Kidney capillary endothelial cell (primary cell): ENCODE measurements around the gene POU4F3.

Experiments
- DNase-seq: peaks from one replicate; pipeline ENCODE4 v3.0.0-alpha.2; 2018; ENCODE audit warnings: low spot score

POU4F3 gene

DNA sequence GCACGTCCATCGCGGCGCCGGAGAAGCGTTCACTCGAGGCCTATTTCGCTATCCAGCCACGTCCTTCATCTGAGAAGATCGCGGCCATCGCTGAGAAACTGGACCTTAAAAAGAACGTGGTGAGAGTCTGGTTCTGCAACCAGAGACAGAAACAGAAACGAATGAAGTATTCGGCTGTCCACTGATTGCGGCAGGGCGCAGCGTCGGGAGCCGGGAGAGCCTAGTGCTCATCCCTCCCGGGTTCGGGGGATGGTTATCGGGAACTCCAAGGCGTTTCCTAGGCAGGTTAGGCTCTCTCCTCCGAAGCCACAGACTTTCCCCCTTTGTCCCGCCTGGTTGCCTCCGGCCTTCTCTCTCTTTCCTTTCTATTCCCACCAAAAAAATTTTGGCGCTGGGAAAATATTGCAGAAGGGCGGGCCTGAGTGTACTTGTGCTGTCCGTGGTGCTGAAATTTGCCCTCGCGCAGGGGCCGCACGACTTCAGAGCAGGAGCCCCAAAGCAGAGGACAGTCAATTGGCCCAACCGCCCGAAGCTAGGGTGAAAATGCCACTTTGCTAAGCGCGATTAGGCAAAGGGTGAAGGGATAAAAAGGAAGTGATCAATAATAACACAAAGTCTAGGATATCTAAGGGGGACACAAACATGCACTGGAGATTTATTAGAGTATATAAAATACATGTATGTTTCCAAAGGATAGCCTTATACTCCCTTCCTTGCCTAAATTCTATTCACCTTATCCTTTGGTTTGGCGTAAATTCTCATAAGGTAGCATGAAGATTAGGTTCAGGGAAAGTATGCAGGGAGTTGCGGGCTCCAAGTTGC is 1.8 kb downstream of the POU4F3 start:
- peak; percentile 53 for DNase-seq

DNA sequence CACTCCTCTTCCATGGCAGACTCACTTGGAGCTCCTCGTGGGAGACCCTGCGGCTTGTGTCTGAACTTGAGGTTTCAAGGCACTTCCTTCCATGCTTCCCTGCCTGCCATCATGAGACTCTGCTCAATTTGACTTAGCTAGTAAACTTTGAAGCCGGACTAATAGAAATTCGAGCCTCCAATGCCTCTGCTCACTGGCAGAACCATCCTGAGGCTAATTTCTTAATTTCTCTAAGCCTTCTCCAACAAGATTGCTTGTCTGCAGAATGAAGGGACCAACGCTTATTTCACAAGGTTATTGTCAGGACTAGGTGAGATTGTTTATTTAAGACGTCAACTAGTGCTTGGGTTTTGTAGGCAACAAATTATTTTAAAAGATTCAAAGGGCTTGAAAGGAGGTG is 3.2 kb downstream of the POU4F3 start:
- no peak for DNase-seq

DNA sequence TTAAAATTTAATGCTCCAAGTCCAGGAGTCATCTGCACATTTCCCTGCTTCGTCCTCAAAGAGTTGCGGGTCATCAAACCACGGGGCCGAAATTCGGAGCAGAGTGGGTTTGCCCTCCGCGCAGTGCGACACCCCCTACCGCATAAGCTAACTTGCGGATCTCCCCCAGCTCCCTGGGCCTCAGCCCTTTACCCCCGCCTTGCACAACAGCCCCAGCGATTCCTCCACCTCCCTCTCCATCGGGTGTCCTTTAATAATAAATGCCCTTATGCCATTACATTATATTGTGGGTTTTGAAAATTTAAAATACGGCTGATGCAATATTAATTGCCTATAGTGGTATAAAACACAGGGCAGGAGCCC is 3.9 kb downstream of the POU4F3 start:
- no peak for DNase-seq

DNA sequence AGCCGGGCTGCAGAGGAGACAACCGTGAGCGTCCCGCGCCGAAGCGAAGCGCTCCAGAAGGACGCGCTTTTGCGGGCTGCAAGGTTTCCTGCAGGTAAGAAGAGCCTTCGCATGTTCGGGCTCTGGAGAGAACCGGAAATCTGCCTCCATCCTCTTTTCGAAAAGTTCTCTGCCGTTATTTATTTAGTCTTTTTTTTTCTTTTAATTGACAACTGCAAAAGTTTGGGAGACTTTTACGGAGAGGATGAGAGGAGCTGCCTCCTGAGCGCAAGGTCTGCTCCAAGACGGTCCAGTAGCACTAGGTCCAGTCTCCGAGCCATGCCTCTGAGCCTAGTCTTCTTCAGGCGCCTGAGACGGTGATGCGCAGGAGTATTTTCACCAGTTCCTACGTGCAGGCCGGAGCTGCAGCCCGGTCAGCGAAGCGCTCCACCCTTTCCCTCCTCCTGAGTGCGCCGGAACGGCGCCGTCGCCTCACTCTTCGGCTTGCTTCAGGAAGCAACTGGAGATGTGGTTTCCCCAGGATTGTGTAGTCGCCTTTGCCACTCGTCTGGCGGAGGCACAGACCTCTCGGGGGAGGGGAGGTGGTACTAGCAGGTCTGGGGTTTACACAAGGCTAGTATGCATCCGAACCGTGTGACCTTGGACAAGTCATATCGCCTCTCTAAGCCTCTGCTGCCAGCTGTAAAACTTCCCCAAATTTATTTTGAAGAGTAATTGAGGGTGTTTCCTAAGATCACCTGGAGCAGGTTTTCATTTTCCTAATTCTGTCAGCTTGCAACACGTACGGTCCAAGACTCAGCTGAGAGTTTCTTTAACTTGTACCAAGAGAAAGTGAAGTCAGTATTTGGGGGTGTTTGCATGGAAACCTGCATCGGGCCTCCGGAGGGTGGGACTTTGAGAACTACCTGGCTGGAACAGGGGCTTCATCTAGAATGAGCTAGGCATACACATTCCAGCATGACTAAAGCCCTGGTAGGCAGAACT is 4.5 kb downstream of the POU4F3 start:
- DNase-seq = peak; percentile 23

DNA sequence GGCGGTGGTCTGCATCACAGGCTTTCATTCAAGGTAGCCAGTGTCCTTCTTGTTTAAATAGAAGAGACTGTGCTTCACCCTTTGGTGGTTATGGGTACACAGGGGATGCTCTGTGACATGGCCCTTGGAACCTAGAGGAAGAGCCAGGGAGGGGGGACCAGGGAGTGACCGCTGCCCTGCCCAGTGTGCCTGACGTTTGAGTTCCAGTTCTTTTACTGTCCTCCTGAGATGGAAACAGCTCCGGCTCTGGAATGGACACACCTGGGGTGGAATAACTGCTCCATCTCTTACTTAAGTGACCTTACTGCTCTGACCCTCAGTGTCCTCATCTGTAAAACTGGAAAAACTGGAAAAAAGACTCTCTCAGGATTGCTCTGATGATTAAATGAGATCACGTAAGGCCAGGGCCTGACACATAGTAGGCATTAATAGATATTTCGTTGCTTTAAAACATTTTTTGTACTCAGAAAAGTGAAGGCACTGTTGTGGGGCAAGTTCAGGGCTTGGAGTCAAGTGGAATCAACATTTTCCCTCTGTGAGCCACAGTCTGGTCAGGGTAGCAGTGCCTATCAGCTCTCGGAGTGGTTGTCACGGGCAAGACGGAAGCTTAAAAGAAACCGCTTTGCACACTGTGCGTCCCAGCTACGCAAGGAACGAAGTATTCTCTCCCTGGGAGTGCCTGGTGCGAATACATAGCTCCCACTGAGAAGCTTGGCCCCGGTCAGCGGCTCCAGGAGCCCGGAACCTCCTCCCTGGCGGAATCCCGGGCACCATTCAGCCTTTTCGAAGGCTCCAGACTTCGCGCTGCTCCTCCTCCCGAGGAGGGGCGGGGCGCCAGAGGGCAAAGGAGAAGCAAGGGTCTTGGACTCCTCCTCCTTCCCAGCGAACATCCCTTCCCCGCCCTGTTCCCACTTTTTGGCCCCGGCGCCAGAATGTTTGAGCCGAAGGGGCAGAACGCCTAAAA is 5.8 kb downstream of the POU4F3 start:
- no peak for DNase-seq

DNA sequence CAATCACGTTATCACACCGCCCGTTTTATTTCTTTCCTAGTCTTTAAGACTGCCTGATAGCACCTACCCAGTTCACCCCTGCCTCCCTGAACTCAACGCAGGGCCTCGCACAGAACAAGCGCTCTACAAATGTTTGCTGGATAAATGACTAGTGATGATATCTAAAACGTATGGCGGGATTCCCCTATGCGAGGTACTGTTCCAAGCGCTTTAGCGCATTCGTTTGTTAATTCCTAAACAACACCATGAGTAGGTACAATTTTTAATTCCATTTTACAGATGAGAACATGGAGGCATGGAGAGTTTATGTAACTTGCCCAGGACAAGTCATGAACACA is 6.6 kb downstream of the POU4F3 start:
- DNase-seq = no peak

DNA sequence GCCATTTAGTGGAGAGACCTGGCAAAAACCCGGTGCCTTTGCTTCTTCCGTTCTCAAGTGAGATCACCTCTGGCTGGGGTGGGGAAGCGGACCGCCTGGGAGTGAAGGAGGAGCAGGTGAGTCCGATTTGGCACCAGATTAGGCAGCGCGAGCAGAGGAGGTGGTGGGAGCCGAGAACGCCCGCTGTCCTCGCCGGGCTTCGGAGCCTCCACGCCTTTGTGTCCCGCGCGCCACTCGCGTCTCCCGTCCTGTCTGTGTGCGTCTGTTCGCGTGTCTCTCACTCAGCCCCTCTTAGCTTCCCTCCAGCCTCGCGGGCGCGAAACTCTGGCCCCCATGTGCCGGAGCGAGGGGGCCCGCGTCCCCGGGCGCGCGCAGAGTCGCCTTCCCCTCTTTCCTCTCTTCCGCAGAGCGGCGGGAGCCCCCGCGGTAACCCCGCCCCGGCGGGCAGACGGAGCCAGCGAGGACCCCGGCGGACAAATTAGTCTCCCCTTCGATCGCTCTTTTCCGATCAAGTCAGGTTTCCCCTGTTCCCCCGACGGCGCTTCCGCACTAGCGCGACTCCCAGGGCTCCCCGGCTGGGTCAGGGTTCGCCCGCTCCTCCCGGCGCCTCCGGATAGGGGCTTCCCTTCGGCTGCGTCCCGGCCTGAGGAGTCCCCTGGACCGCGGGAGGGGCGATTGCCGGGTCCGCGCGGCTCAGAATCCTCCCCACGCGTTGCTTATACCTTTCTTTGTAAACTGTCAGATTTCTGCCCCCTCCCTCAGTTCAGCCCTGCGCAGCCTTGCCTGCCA is 7.1 kb downstream of the POU4F3 start:
- DNase-seq = no peak

DNA sequence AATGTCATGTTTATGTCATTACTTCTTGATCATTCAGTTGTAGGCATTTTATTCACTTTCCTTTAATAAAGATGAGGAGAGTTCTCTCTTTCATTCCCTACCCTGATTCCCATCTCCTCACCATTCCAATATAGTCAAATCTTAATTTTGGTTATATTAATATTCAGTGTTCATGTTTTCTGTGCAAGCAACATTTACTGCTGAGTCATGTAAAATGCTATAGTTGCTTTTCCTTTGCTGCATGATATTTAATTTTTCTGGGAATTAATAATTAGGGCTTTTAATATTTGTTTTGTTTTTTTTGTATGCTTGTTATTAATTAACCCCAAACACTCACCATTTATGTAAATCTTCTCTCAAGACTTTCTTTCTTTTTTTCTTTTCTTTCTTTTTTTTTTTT is 18.5 kb downstream of the POU4F3 start:
- no peak for DNase-seq

DNA sequence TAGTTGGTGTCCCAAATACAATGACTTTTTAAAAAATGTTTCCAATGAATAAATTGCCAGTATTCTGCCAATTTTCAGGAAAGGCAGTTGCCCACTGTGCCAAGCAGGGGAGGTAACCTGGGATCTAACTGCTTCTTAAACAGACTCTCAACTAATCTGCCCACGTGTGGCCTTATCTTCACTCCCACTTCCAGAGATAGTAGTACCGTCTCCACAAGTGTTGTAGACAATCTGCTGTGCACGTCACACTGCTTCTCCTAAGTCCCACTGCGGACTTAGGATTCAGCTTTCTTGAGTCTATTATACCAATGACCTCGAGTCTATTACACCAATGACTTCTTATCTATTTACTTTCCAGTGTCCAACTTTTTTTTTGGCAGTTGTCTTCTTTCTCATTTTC is 21.2 kb downstream of the POU4F3 start:
- no peak for DNase-seq

DNA sequence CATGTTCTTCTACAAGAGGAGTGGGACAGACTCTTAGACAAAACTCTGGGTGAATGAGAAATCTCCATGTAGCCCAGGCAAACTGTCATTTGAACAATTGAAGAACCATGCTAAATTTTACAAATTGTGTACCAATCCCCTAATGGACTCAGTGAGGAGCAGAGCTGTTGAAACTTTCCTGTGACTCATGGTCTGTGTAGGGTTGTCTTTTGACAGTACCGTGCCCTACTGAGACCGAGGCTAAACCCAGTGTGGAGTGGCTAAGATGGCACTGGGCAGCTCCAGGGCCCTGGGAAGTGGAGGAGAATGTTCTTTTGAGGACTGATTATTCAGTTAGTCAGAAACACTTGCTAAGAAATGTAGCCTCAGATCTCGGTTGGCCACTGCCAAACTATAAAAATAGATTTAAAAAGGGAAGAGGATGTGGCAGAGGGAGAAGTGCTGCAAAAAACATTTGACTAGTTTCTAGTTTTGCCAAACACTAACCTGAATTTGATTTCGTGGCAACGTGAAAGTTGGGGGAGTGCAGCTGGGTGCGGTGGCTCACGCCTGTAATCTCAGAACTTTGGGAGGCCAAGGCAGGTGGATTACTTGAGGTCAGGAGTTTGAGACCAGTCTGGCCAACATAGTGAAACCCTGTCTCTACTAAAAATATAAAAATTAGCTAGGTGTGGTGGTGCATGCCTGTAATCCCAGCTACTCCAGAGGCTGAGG is 24.7 kb downstream of the POU4F3 start:
- no peak for DNase-seq

DNA sequence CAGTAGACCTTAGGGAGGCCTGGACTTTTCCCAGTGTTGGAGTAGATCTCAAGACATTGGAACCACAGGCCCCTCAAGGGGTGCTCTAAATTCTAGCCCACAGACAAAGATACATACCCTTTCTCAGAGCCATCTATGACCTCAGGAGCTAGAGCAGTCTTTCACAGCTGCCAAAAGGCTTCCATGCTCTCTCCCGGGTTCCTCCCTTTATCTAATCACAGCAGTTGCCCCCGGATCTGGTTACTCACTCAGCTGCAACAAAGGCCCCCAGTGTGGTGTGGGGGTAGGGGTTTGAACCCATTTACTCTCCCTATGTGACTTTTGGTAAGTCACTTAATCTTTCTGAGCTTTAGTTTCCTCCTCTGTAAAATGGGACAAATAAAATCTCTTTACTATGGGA is 27.0 kb downstream of the POU4F3 start:
- no peak for DNase-seq

DNA sequence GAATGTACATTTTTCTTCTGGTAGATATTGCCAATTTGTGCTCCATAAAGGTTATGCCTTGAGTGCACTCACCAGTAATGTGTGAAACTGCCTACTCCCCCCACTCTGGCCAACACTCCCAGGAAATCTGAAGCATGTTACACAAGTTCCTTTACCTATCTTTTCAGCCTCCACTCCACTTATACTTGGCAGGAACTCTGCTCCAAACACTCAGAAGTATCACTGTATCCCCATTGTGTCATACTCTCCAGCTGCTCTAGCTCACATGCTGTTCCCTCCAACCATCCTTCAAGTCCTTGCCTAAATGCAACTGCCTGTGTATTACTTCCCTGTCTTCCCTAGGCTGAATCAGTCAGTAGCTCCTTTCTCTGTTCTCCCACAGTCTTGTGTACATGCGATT is 28.3 kb downstream of the POU4F3 start:
- DNase-seq = no peak

DNA sequence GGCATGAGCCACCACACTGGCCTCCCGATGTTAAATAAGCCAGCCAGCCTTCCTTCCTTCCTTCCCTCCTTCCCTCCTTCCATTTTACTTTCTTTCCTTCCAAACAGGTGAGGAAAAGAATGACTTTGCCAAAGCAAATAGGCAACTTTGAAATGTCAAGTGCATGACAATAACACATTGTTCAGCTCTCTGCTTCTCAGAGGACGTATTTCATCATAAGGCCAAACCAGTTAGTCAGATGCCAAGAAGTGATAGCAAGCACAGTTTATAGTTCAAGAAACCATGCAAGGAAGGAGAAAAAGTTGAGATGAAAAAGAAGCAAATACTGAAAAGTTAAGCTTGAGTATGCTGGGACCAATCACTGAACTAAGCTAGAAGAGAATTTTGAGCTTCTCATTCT is 29.5 kb downstream of the POU4F3 start:
- DNase-seq = no peak

DNA sequence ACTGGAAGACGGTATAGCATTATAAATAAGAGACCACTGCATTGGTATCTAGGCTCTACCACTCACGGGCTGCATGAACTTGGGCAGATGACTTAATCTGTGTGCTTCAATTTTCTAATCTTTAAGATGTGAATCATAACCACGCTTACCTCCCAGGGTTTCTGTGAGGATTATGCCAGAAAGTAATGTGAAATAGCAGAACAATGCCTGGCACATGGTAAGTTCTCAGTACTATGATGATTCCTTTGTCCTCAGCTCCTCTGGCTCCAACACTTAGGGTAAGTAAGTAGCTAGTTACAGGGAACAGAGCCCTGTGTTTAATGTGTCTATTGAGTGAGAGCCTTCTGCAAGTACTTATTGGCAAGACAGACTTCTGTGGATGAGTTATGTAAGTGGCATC is 31.1 kb downstream of the POU4F3 start:
- no peak for DNase-seq

DNA sequence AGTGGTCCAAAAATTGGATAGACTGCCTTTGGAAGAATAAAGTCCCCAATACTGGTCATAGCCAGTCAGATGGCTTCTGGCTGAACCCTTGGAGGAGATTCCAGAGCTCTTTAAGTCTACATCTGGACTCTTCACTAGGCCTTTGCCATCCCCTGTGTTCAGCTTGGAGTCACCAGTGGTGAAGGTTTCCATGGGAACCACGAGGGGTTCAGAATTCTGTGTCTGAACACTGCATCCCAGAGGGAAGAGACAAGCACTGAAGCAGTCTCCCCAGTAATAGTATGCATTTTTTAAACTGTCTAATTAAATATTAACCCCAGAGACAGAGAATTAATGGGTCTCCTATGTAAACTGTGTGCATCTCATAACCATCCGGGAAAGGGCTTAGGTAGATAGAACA is 38.2 kb downstream of the POU4F3 start:
- DNase-seq = no peak

DNA sequence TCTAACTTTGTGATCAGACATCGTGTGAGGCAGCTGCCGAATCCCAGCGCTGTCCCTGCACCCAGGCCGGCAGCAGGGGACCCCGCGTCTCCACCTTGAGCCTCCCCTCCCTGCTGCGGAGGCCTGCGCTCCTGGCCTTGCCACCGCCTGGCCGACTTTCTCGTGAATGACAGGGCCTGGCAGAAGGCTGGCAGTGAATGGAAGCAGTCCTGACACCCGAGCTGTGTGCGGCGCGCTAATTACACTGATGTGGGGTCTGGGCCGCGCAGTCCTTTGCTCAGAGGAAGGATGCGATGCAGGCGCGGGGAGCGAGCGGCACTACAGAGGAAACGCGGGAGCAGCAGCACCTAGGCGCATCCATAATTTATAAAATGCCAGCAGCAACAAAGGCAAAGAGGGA is 40.3 kb downstream of the POU4F3 start:
- no peak for DNase-seq

DNA sequence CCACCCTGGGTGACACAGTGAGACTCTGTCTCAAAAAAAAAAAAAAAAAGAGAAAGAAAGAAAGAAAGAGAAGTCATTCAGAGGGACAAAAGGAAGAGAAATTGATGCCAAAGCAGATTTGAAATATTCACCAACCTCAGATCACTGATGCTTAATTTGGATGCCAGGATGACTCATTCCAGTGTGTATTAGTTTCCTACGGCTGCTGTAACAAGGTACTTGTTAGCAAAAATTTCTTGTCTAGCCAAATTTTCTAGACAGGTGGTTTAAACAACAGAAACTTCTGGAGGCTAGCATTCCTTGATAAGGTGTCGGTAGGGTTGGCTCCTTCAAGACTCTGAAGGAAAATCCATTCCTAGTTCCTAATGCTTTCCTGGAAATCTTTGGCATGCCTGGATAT is 42.1 kb downstream of the POU4F3 start:
- no peak for DNase-seq

DNA sequence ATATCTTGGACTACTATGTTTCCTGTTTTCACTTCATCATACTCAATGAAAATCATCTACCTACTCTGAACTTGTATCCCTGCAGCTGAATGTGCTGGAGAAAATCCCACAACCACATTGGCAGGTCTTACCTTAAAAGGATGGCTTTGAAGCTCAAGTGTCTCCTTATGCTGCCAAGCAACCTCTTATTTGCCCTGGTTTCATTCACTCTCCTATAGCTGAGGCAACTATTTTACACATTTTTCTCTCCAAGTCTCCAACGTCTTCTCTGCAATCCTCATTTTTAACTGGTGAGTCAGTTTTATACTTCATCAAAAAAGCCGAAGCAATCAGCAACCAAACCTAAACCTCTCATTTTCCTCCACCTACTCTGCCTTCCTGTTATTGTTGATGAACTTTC is 49.7 kb downstream of the POU4F3 start:
- DNase-seq = no peak

DNA sequence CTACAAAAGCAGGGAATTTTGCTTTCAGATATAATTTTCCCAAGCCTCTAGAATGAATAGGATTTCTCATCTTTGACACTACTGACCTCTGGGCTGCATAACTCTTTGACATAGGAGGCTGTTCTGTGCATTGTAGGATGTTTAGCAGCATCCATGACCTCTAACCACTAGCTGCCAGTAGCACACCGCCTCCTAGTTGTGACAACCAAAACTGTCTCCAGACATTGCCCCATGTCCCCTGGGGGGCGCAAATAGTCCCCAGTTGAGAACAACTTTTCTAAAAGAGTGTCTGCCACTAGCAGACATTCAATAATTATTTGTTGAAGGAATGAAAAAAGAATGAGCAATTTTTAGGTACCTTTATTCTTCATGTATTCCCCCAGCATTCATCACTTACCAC is 51.8 kb downstream of the POU4F3 start:
- DNase-seq = no peak
